22Rv1 (cell line): ENCODE results near the gene CCDC34.

Experiments
- ZFX ChIP-seq: fragments of 450-650 bp; IDR thresholded peaks from 2 replicates; pipeline ENCODE4 v1.6.1; 2017; ENCODE audit warnings: antibody characterized with exemption, borderline replicate concordance
- TF ChIP-seq, protein P1 (sequence below): fragments of 450-650 bp; IDR thresholded peaks from 2 replicates; pipeline ENCODE4 v1.5.1; 2017; ENCODE audit warnings: mild to moderate bottlenecking

DNA sequence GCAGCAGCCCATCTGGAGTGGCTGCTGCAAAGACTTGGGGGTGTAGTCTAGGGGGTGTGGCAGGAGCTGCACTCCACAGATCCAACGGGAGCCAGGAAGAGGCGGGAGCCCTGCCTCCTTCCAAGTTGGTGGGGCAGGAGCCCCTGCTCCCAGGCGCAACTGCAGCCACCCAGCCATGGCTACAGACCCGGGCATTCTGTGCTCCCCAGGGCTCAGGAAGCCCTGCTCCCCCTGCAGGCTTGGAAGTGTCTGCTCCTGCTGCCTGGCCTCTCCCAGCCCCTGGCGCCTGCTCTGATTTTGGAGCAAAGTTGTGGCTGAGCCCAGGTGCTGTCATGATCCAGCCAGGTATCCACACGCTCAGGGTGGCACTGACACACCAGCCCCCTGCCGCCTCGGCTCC, 58.5 kb downstream of the CCDC34 start:
- TF ChIP-seq, protein P1, sequence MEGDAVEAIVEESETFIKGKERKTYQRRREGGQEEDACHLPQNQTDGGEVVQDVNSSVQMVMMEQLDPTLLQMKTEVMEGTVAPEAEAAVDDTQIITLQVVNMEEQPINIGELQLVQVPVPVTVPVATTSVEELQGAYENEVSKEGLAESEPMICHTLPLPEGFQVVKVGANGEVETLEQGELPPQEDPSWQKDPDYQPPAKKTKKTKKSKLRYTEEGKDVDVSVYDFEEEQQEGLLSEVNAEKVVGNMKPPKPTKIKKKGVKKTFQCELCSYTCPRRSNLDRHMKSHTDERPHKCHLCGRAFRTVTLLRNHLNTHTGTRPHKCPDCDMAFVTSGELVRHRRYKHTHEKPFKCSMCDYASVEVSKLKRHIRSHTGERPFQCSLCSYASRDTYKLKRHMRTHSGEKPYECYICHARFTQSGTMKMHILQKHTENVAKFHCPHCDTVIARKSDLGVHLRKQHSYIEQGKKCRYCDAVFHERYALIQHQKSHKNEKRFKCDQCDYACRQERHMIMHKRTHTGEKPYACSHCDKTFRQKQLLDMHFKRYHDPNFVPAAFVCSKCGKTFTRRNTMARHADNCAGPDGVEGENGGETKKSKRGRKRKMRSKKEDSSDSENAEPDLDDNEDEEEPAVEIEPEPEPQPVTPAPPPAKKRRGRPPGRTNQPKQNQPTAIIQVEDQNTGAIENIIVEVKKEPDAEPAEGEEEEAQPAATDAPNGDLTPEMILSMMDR: no peak
- no peak for TF ChIP-seq ZFX
